Measurements from ENCODE around the gene C1QTNF7. TPM values are rescaled to one million over a fixed set of nuclear protein-coding genes. Genes with fewer than 3 reads are reported as not detected.

Gene C1QTNF7
- polyA plus RNA-seq, 1 of the 3 experiments (the other 2 are of a cell fraction), result not detected

DNA sequence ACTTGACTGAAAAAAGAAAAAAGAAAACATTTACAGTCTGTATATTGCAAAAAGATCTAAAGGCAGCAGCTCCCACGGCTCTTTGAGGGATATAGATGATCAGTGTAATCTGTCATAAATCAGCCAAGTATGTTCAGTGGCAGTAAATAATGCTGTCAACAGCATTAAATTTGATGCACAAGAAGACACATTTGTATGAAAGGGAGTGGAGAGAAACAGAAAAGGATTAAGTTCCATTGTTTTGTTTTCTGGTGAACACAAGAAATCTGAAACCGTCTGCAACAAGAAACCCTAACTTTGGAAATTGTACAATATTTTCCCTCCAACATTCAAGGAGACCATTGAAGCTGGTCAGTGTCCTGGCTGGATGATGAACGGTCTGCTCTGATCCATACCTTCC, 27.6 kb upstream of the C1QTNF7 start:
- CTCF ChIA-PET, result interaction anchor here (1.2 to 1.7 kb wide), 2 partner anchors 13 to 162 kb away, joined by 3 to 4 read pairs; no protein-coding TSS in a partner anchor
- TF ChIP-seq EP300 (IDR thresholded peaks at IDR 0.05; ENCODE audit: borderline replicate concordance in 1 of 2, low read depth in 1 of 2, low read length in 1 of 2) (no peak), TEAD4 (IDR thresholded peaks at IDR 0.05; ENCODE audit: borderline replicate concordance, insufficient read depth) (no peak), NRF1 (IDR thresholded peaks at IDR 0.05; ENCODE audit: low read depth, low read length) (no peak), JUND (IDR thresholded peaks at IDR 0.05) (no peak), EZH2phosphoT487 (IDR thresholded peaks at IDR 0.05; ENCODE audit: borderline replicate concordance, low read depth) (no peak), FOXJ3 (CRISPR knock-in tag; IDR thresholded peaks at IDR 0.05) (no peak), CHD2 (IDR thresholded peaks at IDR 0.05; ENCODE audit: low read length, partially characterized antibody) (no peak), RXRA (IDR thresholded peaks at IDR 0.05; ENCODE audit: borderline replicate concordance, low read depth) (no peak), RFX5 (IDR thresholded peaks at IDR 0.05; ENCODE audit: low read length) (no peak), GATA2 (CRISPR knock-in tag; IDR thresholded peaks at IDR 0.05) (no peak), SIN3A (IDR thresholded peaks at IDR 0.05; ENCODE audit: borderline replicate concordance, low read depth, low read length) (no peak)
- TF ChIP-seq, protein P1, sequence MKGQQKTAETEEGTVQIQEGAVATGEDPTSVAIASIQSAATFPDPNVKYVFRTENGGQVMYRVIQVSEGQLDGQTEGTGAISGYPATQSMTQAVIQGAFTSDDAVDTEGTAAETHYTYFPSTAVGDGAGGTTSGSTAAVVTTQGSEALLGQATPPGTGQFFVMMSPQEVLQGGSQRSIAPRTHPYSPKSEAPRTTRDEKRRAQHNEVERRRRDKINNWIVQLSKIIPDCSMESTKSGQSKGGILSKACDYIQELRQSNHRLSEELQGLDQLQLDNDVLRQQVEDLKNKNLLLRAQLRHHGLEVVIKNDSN (IDR thresholded peaks at IDR 0.05; ENCODE audit: borderline replicate concordance, low read depth), result no peak
- TF ChIP-seq, protein P2, sequence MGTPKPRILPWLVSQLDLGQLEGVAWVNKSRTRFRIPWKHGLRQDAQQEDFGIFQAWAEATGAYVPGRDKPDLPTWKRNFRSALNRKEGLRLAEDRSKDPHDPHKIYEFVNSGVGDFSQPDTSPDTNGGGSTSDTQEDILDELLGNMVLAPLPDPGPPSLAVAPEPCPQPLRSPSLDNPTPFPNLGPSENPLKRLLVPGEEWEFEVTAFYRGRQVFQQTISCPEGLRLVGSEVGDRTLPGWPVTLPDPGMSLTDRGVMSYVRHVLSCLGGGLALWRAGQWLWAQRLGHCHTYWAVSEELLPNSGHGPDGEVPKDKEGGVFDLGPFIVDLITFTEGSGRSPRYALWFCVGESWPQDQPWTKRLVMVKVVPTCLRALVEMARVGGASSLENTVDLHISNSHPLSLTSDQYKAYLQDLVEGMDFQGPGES (IDR thresholded peaks at IDR 0.05; ENCODE audit: low read depth, low read length), result no peak
- TF ChIP-seq, protein P3, sequence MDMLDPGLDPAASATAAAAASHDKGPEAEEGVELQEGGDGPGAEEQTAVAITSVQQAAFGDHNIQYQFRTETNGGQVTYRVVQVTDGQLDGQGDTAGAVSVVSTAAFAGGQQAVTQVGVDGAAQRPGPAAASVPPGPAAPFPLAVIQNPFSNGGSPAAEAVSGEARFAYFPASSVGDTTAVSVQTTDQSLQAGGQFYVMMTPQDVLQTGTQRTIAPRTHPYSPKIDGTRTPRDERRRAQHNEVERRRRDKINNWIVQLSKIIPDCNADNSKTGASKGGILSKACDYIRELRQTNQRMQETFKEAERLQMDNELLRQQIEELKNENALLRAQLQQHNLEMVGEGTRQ (IDR thresholded peaks at IDR 0.05; ENCODE audit: borderline replicate concordance, low read depth, low read length), result no peak
- TF ChIP-seq, protein P4, sequence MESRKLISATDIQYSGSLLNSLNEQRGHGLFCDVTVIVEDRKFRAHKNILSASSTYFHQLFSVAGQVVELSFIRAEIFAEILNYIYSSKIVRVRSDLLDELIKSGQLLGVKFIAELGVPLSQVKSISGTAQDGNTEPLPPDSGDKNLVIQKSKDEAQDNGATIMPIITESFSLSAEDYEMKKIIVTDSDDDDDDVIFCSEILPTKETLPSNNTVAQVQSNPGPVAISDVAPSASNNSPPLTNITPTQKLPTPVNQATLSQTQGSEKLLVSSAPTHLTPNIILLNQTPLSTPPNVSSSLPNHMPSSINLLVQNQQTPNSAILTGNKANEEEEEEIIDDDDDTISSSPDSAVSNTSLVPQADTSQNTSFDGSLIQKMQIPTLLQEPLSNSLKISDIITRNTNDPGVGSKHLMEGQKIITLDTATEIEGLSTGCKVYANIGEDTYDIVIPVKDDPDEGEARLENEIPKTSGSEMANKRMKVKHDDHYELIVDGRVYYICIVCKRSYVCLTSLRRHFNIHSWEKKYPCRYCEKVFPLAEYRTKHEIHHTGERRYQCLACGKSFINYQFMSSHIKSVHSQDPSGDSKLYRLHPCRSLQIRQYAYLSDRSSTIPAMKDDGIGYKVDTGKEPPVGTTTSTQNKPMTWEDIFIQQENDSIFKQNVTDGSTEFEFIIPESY (IDR thresholded peaks at IDR 0.05; ENCODE audit: borderline replicate concordance, low read depth), result no peak
- Histone ChIP-seq H4K20me1 (ENCODE audit: insufficient read depth) (no peaks in the 10 kb centered on the region), H3K27me3 (ENCODE audit: insufficient read depth) (no peaks in the 10 kb centered on the region), H3K36me3 (replicated peaks in 1 of 2; ENCODE audit: control insufficient read depth in 1 of 2, insufficient read depth in 2 of 2, low read length in 1 of 2) (no peaks in the 10 kb centered on the region), H3F3A (replicated peaks; ENCODE audit: insufficient read depth) (no peaks in the 10 kb centered on the region), H3K4me2 (peak overlapping the region; percentile 24; the same call in 1 of the 2 replicates), H3K4me1 (ENCODE audit: control insufficient read depth in 1 of 2, insufficient read depth in 2 of 2, low read depth in 1 of 2, low read length in 1 of 2) (peaks cover 17 to 36% of the 10 kb centered on the region in 2 experiments; a peak in 3 of 4 replicates), H3K9me2 (no peaks in the 10 kb centered on the region), H2AFZ (ENCODE audit: low read depth) (no peak overlapping the region), H3K79me2 (ENCODE audit: insufficient read depth) (no peaks in the 10 kb centered on the region), H3K27ac (ENCODE audit: low read depth in 2 of 2, low read length in 1 of 2) (peak overlapping the region in 1 of 2 experiments; percentile 68; a peak in 2 of 4 replicates), H3K9me3 (no peaks in the 10 kb centered on the region), H3K9ac (no peak overlapping the region), H3K4me3 (ENCODE audit: low read depth in 2 of 2, low read length in 1 of 2) (no peak overlapping the region)
- 85% methylated on average over 3 of the region's 3 CpGs for WGBS (ENCODE audit: low lambda C conversion rate)
- POLR2A ChIA-PET, result interaction anchor here (0.7 kb wide), 1 partner anchor 57 kb away, joined by 3 read pairs; no protein-coding TSS in a partner anchor
- DNase-seq, result no peak

Data from SK-N-SH (cell line).